Dedifferentiated amniotic fluid mesenchymal stem cell (primary cell): ENCODE measurements around the gene OR4F17.
"Not testable (repeated sequence)": the region's sequence is repeated elsewhere in the genome, so short reads cannot be mapped to it uniquely, and the experiment has no call there.

ENCODE experiments used
- DNase-seq: peaks from one replicate; pipeline ENCODE4 v3.0.0-alpha.2; 2016; ENCODE audit errors: extremely low spot score

The OR4F17 gene

GRCh38 chr19:106804-107203 lies at the start of gene OR4F17:
Gene OR4F17 (plus strand): TSS chr19:107104. CDS start chr19:110679, 3,575 bp downstream.
- DNase-seq: not testable (repeated sequence)

- not testable (repeated sequence) for DNase-seq
Observed at GRCh38 chr19:70793-71192, 36.1 kb upstream of the OR4F17 start.

DNA sequence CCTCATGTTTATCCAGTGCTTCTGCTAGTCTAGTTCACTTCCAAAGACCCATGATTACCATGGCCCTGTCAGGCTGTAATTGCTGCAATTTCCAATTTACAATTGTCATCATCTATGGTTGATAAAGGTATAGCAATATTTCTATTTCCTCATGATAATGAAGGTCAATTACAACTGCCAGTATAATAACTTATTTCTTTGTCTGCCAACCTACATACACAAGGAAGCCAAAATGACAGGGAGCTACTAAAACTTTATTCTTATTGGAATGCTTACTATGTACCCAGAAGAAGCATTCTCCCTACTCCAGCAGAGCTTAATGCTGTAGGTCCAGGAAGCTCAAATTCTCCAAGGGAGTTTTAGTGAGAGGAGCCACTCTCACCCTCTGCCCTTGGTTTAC lies 24.0 kb upstream of the OR4F17 start:
- DNase-seq: not testable (repeated sequence)

- not testable (repeated sequence) for DNase-seq
Observed at GRCh38 chr19:83626-84025, 23.3 kb upstream of the OR4F17 start.

- DNase-seq: peak; percentile 13
Observed at GRCh38 chr19:90678-91077, 16.2 kb upstream of the OR4F17 start.

- DNase-seq: not testable (repeated sequence)
Observed at GRCh38 chr19:94794-95193, 12.1 kb upstream of the OR4F17 start.

- DNase-seq: not testable (repeated sequence)
Observed at GRCh38 chr19:97647-98046, 9.3 kb upstream of the OR4F17 start.

DNA sequence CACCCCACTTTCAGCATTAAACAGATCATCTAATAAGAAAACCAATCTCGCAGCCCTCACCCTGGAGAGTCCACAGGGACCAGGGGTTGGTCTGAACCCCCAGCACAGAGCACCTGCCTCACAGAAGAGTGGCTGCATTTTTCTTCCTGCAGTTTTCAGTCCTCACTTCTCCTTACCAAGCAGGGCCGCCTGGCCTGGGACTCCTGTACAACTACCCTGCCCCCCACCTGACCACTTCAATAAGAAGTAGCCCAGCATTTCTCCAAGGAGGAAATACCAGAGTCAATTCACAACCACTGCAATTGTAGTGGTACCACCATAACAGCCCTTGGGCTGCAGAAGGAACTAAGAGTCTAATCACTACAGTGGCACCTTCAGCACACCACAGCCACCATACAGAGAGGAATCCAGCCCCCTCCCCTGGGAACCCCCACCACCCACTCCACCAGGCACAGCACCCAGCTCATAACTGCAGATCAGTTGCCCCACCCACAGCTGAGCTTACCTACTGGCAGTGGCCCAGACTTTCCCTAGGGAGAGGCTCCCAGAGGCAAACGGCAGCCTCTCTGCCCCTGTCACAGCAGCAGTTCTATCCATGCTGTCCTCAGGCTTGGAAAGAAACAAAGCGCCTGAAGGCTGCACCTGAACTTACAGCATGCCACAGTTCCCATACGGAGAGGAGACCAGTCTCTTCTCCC lies 13.7 kb downstream of the OR4F17 start:
- not testable (repeated sequence) for DNase-seq
